SK-N-SH (cell line): ENCODE results near the gene OSBPL5. TPM values are rescaled to one million over a fixed set of nuclear protein-coding genes. Genes with fewer than 3 reads are reported as not detected.
"Not testable (repeated sequence)": the region's sequence is repeated elsewhere in the genome, so short reads cannot be mapped to it uniquely, and the experiment has no call there.

ENCODE experiments used
- CTCF ChIA-PET: fragments of 300-600, 350-600 bp; formaldehyde crosslinking; extraction: SDS; loops from one replicate; lab custom pipeline; 2021; lab: Yijun Ruan, JAX
- POLR2A ChIA-PET: fragments of 350-600 bp; sonication (Branson Sonifier 250); formaldehyde crosslinking; extraction: SDS; loops from one replicate; lab custom pipeline; 2020; ENCODE audit warnings: antibody characterized with exemption, inconsistent platforms; lab: Yijun Ruan, JAX
- DNase-seq: peaks from one replicate; pipeline ENCODE4 v3.0.0; 2012
- H2AFZ ChIP-seq: fragments of 200-600 bp; sonication (generic); 2 replicates; pipeline ENCODE4 v1.8.1; 2016; ENCODE audit warnings: antibody characterized with exemption, mild to moderate bottlenecking, low read depth
- H3F3A ChIP-seq: fragments of 200-600 bp; sonication (generic); replicated peaks from 2 replicates; pipeline ENCODE3; 2016; ENCODE audit warnings: antibody characterized with exemption, mild to moderate bottlenecking; ENCODE audit not compliant: insufficient read depth
- H3K27ac ChIP-seq, 2 experiments: fragments of 200-500 bp in 1 of 2; fragments of 200-600 bp in 1 of 2; sonication (Bioruptor generic) in 1 of 2; sonication (generic), shearing (Covaris generic) in 1 of 2; 2 replicates each; pipeline versions ENCODE4 v1.5.1 to v1.6.1; 2014 to 2016; ENCODE audit warnings: low read depth in 2 of 2, inconsistent platforms in 1 of 2, low read length in 1 of 2, mild to moderate bottlenecking in 1 of 2, mixed read lengths in 1 of 2
- H3K27me3 ChIP-seq: fragments of 200-600 bp; sonication (generic), shearing (Covaris generic); 2 replicates; pipeline ENCODE4 v1.6.1; 2016; ENCODE audit warnings: mixed run types; ENCODE audit not compliant: insufficient read depth
- H3K36me3 ChIP-seq, 2 experiments: fragments of 200-500 bp in 1 of 2; fragments of 200-600 bp in 1 of 2; sonication (Bioruptor generic) in 1 of 2; sonication (generic) in 1 of 2; replicated peaks in 1 of 2; 2 replicates each; pipeline versions ENCODE3 to v1.5.1; 2014 to 2016; ENCODE audit warnings: low read length in 1 of 2, mild to moderate bottlenecking in 1 of 2; ENCODE audit not compliant: insufficient read depth in 2 of 2, control insufficient read depth in 1 of 2
- H3K4me1 ChIP-seq, 2 experiments: fragments of 200-500 bp in 1 of 2; fragments of 200-600 bp in 1 of 2; sonication (Bioruptor generic) in 1 of 2; sonication (generic), shearing (Covaris generic) in 1 of 2; 2 replicates each; pipeline versions ENCODE4 v1.5.1 to v1.6.1; 2014 to 2016; ENCODE audit warnings: low read depth in 1 of 2, low read length in 1 of 2, mixed run types in 1 of 2; ENCODE audit not compliant: insufficient read depth in 2 of 2, control insufficient read depth in 1 of 2
- H3K4me2 ChIP-seq: fragments of 200-600 bp; sonication (generic), shearing (Covaris generic); 2 replicates; pipeline ENCODE4 v1.6.1; 2017; ENCODE audit warnings: mixed run types
- H3K4me3 ChIP-seq, 2 experiments: fragments of 200-500 bp in 1 of 2; fragments of 200-600 bp in 1 of 2; sonication (Bioruptor generic) in 1 of 2; sonication (generic), shearing (Covaris generic) in 1 of 2; 2 replicates each; pipeline versions ENCODE4 v1.5.1 to v1.8.1; 2014 to 2016; ENCODE audit warnings: low read depth in 2 of 2, inconsistent platforms in 1 of 2, low read length in 1 of 2, mild to moderate bottlenecking in 1 of 2, mixed read lengths in 1 of 2, moderate library complexity in 1 of 2
- H3K79me2 ChIP-seq: fragments of 200-600 bp; sonication (generic); 2 replicates; pipeline ENCODE4 v1.8.1; 2017; ENCODE audit warnings: mild to moderate bottlenecking; ENCODE audit not compliant: insufficient read depth
- H3K9ac ChIP-seq: fragments of 200-600 bp; sonication (generic); 2 replicates; pipeline ENCODE4 v1.6.1; 2017; ENCODE audit warnings: mixed run types
- H3K9me2 ChIP-seq: fragments of 200-600 bp; sonication (generic); 2 replicates; pipeline ENCODE4 v1.6.1; 2017; ENCODE audit warnings: mixed run types
- H3K9me3 ChIP-seq: fragments of 200-600 bp; sonication (generic); 2 replicates; pipeline ENCODE4 v1.6.1; 2017; ENCODE audit warnings: mixed run types, mild to moderate bottlenecking, moderate library complexity
- H4K20me1 ChIP-seq: fragments of 200-600 bp; sonication (generic); 2 replicates; pipeline ENCODE4 v1.6.1; 2017; ENCODE audit warnings: mild to moderate bottlenecking, mixed run types; ENCODE audit not compliant: insufficient read depth
- CHD2 ChIP-seq: fragments of 150-350 bp; IDR thresholded peaks from 2 replicates; pipeline ENCODE4 v1.6.1; 2018; ENCODE audit warnings: low read length; ENCODE audit not compliant: partially characterized antibody
- CTCF ChIP-seq: fragments of 200-600 bp; sonication (generic); IDR thresholded peaks from 2 replicates; pipeline ENCODE4 v1.6.1; 2017; ENCODE audit warnings: antibody characterized with exemption, mild to moderate bottlenecking, moderate library complexity
- ELF1 ChIP-seq: IDR thresholded peaks from 2 replicates; pipeline ENCODE4 v1.4.0; 2012
- EZH2phosphoT487 ChIP-seq: fragments of 200-600 bp; sonication (generic); IDR thresholded peaks from 2 replicates; pipeline ENCODE4 v1.6.1; 2017; ENCODE audit warnings: low read depth, mixed run types, mild to moderate bottlenecking, antibody characterized with exemption, moderate library complexity, borderline replicate concordance
- FOXJ3 ChIP-seq: sonication (generic); formaldehyde crosslinking; IDR thresholded peaks from 2 replicates; pipeline ENCODE4 v1.5.1; 2020; ENCODE audit warnings: mild to moderate bottlenecking, missing genetic modification reagents
- FOXM1 ChIP-seq: IDR thresholded peaks from 2 replicates; pipeline ENCODE4 v1.4.0; 2012; ENCODE audit warnings: low read depth, mild to moderate bottlenecking
- IRF3 ChIP-seq: fragments of 150-350 bp; IDR thresholded peaks from 2 replicates; pipeline ENCODE4 v1.6.1; 2016; ENCODE audit warnings: mild to moderate bottlenecking, low read depth, low read length
- JUND ChIP-seq: IDR thresholded peaks from 2 replicates; pipeline ENCODE4 v1.4.0; 2012
- MEF2A ChIP-seq: IDR thresholded peaks from 2 replicates; pipeline ENCODE4 v1.4.0; 2012; ENCODE audit warnings: low read depth, borderline replicate concordance
- NFIC ChIP-seq: IDR thresholded peaks from 2 replicates; pipeline ENCODE4 v1.4.0; 2012; ENCODE audit warnings: borderline replicate concordance
- NRF1 ChIP-seq: IDR thresholded peaks from 2 replicates; pipeline ENCODE4 v1.6.1; 2012; ENCODE audit warnings: low read depth, mild to moderate bottlenecking, low read length
- POLR2AphosphoS5 ChIP-seq: IDR thresholded peaks from 2 replicates; pipeline ENCODE4 v1.6.1; 2012; ENCODE audit warnings: low read depth, low read length
- RFX5 ChIP-seq: IDR thresholded peaks from 2 replicates; pipeline ENCODE4 v1.6.1; 2012; ENCODE audit warnings: mild to moderate bottlenecking, improper control_type of control experiment, low read length
- SIN3A ChIP-seq: IDR thresholded peaks from 2 replicates; pipeline ENCODE4 v1.6.1; 2012; ENCODE audit warnings: low read depth, mild to moderate bottlenecking, low read length, moderate library complexity, borderline replicate concordance
- TAF1 ChIP-seq: IDR thresholded peaks from 2 replicates; pipeline ENCODE4 v1.6.1; 2012; ENCODE audit warnings: low read depth, mild to moderate bottlenecking, low read length, moderate library complexity, borderline replicate concordance
- TCF12 ChIP-seq: IDR thresholded peaks from 2 replicates; pipeline ENCODE4 v1.4.0; 2012
- YY1 ChIP-seq: IDR thresholded peaks from 2 replicates; pipeline ENCODE4 v1.4.0; 2012; ENCODE audit warnings: low read depth, mild to moderate bottlenecking
- WGBS: methylation state at CpG from one replicate; pipeline ENCODE4 v1.1.6; 2017; ENCODE audit warnings: low lambda C conversion rate; 5-methylcytosine and 5-hydroxymethylcytosine counted together
- polyA plus RNA-seq, 3 experiments: library from polyadenylated mRNA; depleted of rRNA; stranded (reverse); fragments of >200 nt; gene quantifications; 2 replicates each; pipeline ENCODE4 v1.2.3, GENCODE V29; 2012
- TF ChIP-seq, protein P1 (sequence below): IDR thresholded peaks from 2 replicates; pipeline ENCODE4 v1.4.0; 2012; ENCODE audit warnings: low read depth, borderline replicate concordance
- TF ChIP-seq, protein P2 (sequence below): IDR thresholded peaks from 2 replicates; pipeline ENCODE4 v1.6.1; 2012; ENCODE audit warnings: mild to moderate bottlenecking, low read depth, low read length, moderate library complexity

The OSBPL5 gene
- polyA plus RNA-seq, 1 of the 3 experiments (the other 2 are of a cell fraction) = 10.9 TPM

- H3K4me2 ChIP-seq, H3K27me3 ChIP-seq, H3F3A ChIP-seq, H3K36me3 ChIP-seq, H3K79me2 ChIP-seq, H3K9me2 ChIP-seq, H3K9me3 ChIP-seq, H3K4me3 ChIP-seq, POLR2A ChIA-PET, H2AFZ ChIP-seq, H3K4me1 ChIP-seq, H3K9ac ChIP-seq, DNase-seq, H3K27ac ChIP-seq, H4K20me1 ChIP-seq: not testable (repeated sequence)
- CTCF ChIA-PET = interaction anchor here (0.5 to 1.2 kb wide), 4 partner anchors 13 to 132 kb away, joined by 3 to 5 read pairs (median 3); no protein-coding TSS in a partner anchor
- 77% methylated on average over 4 of the region's 4 CpGs for WGBS
These were observed 101.7 kb downstream of the OSBPL5 start for GRCh38 chr11:3063432-3063831.

DNA sequence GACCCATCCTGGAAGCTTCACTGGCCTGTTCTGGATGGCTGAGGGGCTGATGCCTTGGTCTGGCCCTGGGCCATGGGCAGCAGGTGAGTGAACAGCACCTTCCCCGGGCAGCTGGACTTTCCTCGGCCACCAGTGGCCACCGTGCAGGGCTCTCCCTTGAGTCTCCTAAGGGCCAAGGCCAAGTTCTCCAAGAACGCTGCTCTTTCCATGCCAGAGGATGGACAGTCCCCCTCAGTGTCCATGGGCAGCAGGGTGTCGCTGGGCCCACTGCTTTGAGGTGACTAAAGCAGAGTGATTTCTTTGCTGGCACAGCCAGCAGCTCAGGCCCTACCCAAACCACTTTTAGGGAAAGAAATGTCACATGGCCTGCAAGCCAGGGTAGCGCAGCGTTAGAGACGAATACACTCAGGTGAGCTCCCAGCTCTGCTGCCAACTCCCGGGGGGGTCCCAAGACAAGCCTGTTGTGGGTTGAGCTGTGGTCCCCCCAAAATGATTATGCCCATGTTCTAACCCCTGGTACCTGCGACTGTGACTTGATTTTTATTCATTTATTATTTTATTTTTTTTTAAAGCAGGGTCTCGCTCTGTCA lies 104.6 kb downstream of the OSBPL5 start:
- H3K36me3 ChIP-seq = no peaks in the 10 kb centered on the region
- CTCF ChIA-PET = interaction anchor here (1.4 to 1.9 kb wide), 2 partner anchors 23 to 31 kb away, joined by 3 to 7 read pairs; no protein-coding TSS in a partner anchor
- H3K27ac ChIP-seq = no peak overlapping the region
- H3K79me2 ChIP-seq = peaks cover 17% of the 10 kb centered on the region
- no peaks in the 10 kb centered on the region for H3K9me3 ChIP-seq
- H3K4me1 ChIP-seq = peaks cover 0 to 12% of the 10 kb centered on the region in 2 experiments; a peak in 1 of 4 replicates
- no peak overlapping the region for H3K9ac ChIP-seq
- H3K4me2 ChIP-seq = no peak overlapping the region
- WGBS = 85% methylated on average over 7 of the region's 11 CpGs
- no peak overlapping the region for H2AFZ ChIP-seq
- no peaks in the 10 kb centered on the region for H3F3A ChIP-seq
- H3K9me2 ChIP-seq = no peaks in the 10 kb centered on the region
- DNase-seq = no peak
- TF ChIP-seq CTCF (no peak), TAF1 (no peak), TCF12 (no peak), JUND (no peak), FOXJ3 (CRISPR knock-in tag) (no peak), FOXM1 (no peak), IRF3 (no peak), NFIC (no peak), ELF1 (no peak), MEF2A (no peak), YY1 (no peak), RFX5 (no peak), CHD2 (no peak), SIN3A (no peak), EZH2phosphoT487 (no peak), POLR2AphosphoS5 (no peak), NRF1 (no peak)
- TF ChIP-seq, protein P1, sequence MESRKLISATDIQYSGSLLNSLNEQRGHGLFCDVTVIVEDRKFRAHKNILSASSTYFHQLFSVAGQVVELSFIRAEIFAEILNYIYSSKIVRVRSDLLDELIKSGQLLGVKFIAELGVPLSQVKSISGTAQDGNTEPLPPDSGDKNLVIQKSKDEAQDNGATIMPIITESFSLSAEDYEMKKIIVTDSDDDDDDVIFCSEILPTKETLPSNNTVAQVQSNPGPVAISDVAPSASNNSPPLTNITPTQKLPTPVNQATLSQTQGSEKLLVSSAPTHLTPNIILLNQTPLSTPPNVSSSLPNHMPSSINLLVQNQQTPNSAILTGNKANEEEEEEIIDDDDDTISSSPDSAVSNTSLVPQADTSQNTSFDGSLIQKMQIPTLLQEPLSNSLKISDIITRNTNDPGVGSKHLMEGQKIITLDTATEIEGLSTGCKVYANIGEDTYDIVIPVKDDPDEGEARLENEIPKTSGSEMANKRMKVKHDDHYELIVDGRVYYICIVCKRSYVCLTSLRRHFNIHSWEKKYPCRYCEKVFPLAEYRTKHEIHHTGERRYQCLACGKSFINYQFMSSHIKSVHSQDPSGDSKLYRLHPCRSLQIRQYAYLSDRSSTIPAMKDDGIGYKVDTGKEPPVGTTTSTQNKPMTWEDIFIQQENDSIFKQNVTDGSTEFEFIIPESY = no peak
- TF ChIP-seq, protein P2, sequence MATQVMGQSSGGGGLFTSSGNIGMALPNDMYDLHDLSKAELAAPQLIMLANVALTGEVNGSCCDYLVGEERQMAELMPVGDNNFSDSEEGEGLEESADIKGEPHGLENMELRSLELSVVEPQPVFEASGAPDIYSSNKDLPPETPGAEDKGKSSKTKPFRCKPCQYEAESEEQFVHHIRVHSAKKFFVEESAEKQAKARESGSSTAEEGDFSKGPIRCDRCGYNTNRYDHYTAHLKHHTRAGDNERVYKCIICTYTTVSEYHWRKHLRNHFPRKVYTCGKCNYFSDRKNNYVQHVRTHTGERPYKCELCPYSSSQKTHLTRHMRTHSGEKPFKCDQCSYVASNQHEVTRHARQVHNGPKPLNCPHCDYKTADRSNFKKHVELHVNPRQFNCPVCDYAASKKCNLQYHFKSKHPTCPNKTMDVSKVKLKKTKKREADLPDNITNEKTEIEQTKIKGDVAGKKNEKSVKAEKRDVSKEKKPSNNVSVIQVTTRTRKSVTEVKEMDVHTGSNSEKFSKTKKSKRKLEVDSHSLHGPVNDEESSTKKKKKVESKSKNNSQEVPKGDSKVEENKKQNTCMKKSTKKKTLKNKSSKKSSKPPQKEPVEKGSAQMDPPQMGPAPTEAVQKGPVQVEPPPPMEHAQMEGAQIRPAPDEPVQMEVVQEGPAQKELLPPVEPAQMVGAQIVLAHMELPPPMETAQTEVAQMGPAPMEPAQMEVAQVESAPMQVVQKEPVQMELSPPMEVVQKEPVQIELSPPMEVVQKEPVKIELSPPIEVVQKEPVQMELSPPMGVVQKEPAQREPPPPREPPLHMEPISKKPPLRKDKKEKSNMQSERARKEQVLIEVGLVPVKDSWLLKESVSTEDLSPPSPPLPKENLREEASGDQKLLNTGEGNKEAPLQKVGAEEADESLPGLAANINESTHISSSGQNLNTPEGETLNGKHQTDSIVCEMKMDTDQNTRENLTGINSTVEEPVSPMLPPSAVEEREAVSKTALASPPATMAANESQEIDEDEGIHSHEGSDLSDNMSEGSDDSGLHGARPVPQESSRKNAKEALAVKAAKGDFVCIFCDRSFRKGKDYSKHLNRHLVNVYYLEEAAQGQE = no peak
- no peaks in the 10 kb centered on the region for H3K27me3 ChIP-seq
- H3K4me3 ChIP-seq = no peak overlapping the region
- POLR2A ChIA-PET = no interaction called here
- H4K20me1 ChIP-seq = peaks cover 6% of the 10 kb centered on the region; the same call in 1 of the 2 replicates
